Peyer's patch (tissue), 4 donors: ENCODE data around the gene TMEM175. TPM values are rescaled to one million over a fixed set of nuclear protein-coding genes. Genes with fewer than 3 reads are reported as not detected.

Experiments used
- DNase-seq, 3 donors: peaks; one replicate each; pipeline ENCODE4 v3.0.0-alpha.2; 2017 to 2019
- H3K27ac ChIP-seq, 4 donors: fragments of 200-600 bp; sonication (generic); one replicate each; pipeline ENCODE4 v1.5.1; 2016 to 2019
- H3K27me3 ChIP-seq, 2 donors: fragments of 200-600 bp; sonication (generic); one replicate each; pipeline ENCODE4 v1.5.1; 2019
- H3K36me3 ChIP-seq, 3 donors: fragments of 200-600 bp; sonication (generic); one replicate each; pipeline ENCODE4 v1.5.1; 2016 to 2019
- H3K4me1 ChIP-seq, 4 donors: fragments of 200-600 bp; sonication (generic); one replicate each; pipeline ENCODE4 v1.5.1; 2016 to 2019
- H3K4me3 ChIP-seq, 4 donors: fragments of 200-600 bp; sonication (generic); 1 replicate in 3 of 4; 2 replicates in 1 of 4; pipeline ENCODE4 v1.5.1; 2016 to 2019; ENCODE audit warnings: mild to moderate bottlenecking in 1 of 4
- H3K9me3 ChIP-seq, 4 donors: fragments of 200-600 bp; sonication (generic); one replicate each; pipeline ENCODE4 v1.5.1; 2016 to 2019; ENCODE audit warnings: mild to moderate bottlenecking in 1 of 4
- POLR2A ChIP-seq, 2 donors: fragments of 450-650 bp; IDR thresholded peaks; one replicate each; pipeline ENCODE4 v1.5.1; 2017; ENCODE audit warnings: antibody characterized with exemption in 2 of 2, mild to moderate bottlenecking in 2 of 2, moderate library complexity in 2 of 2
- total RNA-seq, 4 donors: library from RNA; depleted of rRNA; stranded (reverse); fragments of >200 nt; gene quantifications; one replicate each; pipeline ENCODE4 v1.1.0, GENCODE V29; 2016
- TF ChIP-seq, protein P1 (sequence below), 6 experiments: fragments of 450-650 bp in 4 of 6; fragments of 200-600 bp in 2 of 6; sonication (generic) in 1 of 6; IDR thresholded peaks; one replicate each; pipeline ENCODE4 v1.5.1; 2017 to 2019; ENCODE audit warnings: antibody characterized with exemption in 6 of 6, mild to moderate bottlenecking in 3 of 6, moderate library complexity in 1 of 6

TMEM175 gene
- total RNA-seq, 4 donors from 2014 or later, result 46.1 to 111 (median 56.6) TPM

GRCh38 chr4:913280-913618 lies 19.0 kb upstream of the TMEM175 start:
- DNase-seq, result peak in 1 of 3 donors; percentile 29
- Histone ChIP-seq H3K27ac (peak overlapping the region in 2 of 4 donors; percentile 58 to 66), H3K4me3 (no peak overlapping the region), H3K9me3 (no peaks in the 10 kb centered on the region), H3K4me1 (peaks cover 0 to 25% (median 2%) of the 10 kb centered on the region in 4 donors), H3K27me3 (no peaks in the 10 kb centered on the region), H3K36me3 (peaks cover 0 to 45% (median 0%) of the 10 kb centered on the region in 3 donors)
- TF ChIP-seq POLR2A (IDR thresholded peaks at IDR 0.05), result no peak
- TF ChIP-seq, protein P1, sequence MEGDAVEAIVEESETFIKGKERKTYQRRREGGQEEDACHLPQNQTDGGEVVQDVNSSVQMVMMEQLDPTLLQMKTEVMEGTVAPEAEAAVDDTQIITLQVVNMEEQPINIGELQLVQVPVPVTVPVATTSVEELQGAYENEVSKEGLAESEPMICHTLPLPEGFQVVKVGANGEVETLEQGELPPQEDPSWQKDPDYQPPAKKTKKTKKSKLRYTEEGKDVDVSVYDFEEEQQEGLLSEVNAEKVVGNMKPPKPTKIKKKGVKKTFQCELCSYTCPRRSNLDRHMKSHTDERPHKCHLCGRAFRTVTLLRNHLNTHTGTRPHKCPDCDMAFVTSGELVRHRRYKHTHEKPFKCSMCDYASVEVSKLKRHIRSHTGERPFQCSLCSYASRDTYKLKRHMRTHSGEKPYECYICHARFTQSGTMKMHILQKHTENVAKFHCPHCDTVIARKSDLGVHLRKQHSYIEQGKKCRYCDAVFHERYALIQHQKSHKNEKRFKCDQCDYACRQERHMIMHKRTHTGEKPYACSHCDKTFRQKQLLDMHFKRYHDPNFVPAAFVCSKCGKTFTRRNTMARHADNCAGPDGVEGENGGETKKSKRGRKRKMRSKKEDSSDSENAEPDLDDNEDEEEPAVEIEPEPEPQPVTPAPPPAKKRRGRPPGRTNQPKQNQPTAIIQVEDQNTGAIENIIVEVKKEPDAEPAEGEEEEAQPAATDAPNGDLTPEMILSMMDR (IDR thresholded peaks at IDR 0.05), result no peak

GRCh38 chr4:914531-914930 lies 17.7 kb upstream of the TMEM175 start:
- Histone ChIP-seq H3K36me3 (peaks cover 0 to 34% (median 0%) of the 10 kb centered on the region in 3 donors), H3K27ac (no peak overlapping the region), H3K4me3 (no peak overlapping the region), H3K9me3 (no peaks in the 10 kb centered on the region), H3K4me1 (peaks cover 0 to 29% (median 2%) of the 10 kb centered on the region in 4 donors), H3K27me3 (no peaks in the 10 kb centered on the region)
- no peak for TF ChIP-seq POLR2A (IDR thresholded peaks at IDR 0.05)
- TF ChIP-seq, protein P1 (IDR thresholded peaks at IDR 0.05), result no peak
- peak in 1 of 3 donors; percentile 34 for DNase-seq

DNA sequence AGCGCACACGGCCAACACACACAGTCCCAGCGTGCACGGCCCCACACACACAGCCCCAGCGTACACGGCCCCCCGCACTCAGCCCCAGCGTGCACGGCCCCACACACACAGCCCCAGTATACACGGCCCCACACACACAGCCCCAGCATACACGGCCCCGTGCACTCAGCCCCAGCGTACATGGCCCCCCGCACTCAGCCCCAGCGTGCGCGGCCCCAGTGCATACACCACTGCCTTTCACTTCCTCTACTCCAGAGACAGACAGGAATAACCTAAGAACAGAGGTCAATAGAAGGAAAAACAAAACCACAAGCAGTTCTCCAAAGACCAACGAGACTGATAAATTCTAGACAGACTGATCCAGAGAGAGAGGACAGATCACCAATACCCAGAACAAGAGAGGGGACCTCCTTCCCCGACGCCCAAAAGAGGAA lies 17.2 kb upstream of the TMEM175 start:
- H3K27ac ChIP-seq, result peak overlapping the region in 1 of 4 donors; percentile 49
- H3K4me3 ChIP-seq, result no peak overlapping the region
- H3K27me3 ChIP-seq, result no peaks in the 10 kb centered on the region
- H3K9me3 ChIP-seq, result no peaks in the 10 kb centered on the region
- TF ChIP-seq POLR2A (IDR thresholded peaks at IDR 0.05), result no peak
- TF ChIP-seq, protein P1 (IDR thresholded peaks at IDR 0.05), result no peak
- DNase-seq, result peak in 2 of 3 donors; percentile 37 to 45
- H3K4me1 ChIP-seq, result peaks cover 0 to 32% (median 2%) of the 10 kb centered on the region in 4 donors
- H3K36me3 ChIP-seq, result peaks cover 0 to 29% (median 0%) of the 10 kb centered on the region in 3 donors

DNA sequence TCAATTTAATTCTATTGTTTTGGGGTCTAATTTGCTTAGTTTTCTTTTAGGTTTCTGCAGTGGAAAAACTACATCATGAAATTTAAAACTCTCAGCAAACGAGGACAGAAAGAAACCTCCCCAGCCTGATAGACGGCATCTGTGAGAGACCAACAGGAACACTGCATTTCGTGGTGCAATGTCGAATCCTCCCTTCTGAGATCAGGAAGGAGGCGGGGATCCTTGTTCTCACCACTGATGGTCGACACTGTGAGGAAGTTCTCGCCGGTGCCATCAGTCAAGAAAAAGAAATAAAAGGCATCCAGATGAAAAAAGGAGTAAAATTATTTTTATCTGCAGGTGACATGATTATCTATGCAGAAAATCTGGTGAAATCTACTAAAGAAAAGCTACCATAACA lies 16.7 kb upstream of the TMEM175 start:
- no peak overlapping the region for H3K4me3 ChIP-seq

GRCh38 chr4:917466-917865 lies 14.8 kb upstream of the TMEM175 start:
- Histone ChIP-seq H3K4me1 (peaks cover 0 to 25% (median 5%) of the 10 kb centered on the region in 4 donors), H3K9me3 (no peaks in the 10 kb centered on the region), H3K27ac (no peak overlapping the region), H3K36me3 (peaks cover 0 to 5% (median 0%) of the 10 kb centered on the region in 3 donors), H3K27me3 (no peaks in the 10 kb centered on the region), H3K4me3 (no peak overlapping the region)
- peak in 1 of 3 donors; percentile 22 for DNase-seq
- TF ChIP-seq, protein P1 (IDR thresholded peaks at IDR 0.05), result no peak
- TF ChIP-seq POLR2A (IDR thresholded peaks at IDR 0.05), result no peak

More for the DNA sequence above, 16.7 kb upstream of the TMEM175 start:
- no peak for DNase-seq
- no peaks in the 10 kb centered on the region for H3K9me3 ChIP-seq
- no peaks in the 10 kb centered on the region for H3K27me3 ChIP-seq
- H3K36me3 ChIP-seq, result peaks cover 0 to 24% (median 0%) of the 10 kb centered on the region in 3 donors
- TF ChIP-seq, protein P1 (IDR thresholded peaks at IDR 0.05), result no peak
- TF ChIP-seq POLR2A (IDR thresholded peaks at IDR 0.05), result no peak
- peak overlapping the region in 1 of 4 donors; percentile 49 for H3K27ac ChIP-seq
- peaks cover 0 to 32% (median 2%) of the 10 kb centered on the region in 4 donors for H3K4me1 ChIP-seq
